Neural cell (in vitro differentiated cells): ENCODE measurements around the gene SPATA2.

Source experiments
- EP300 ChIP-seq: fragments of 450-650 bp; conservative IDR thresholded peaks from 2 replicates; pipeline ENCODE4 v1.6.1; 2014; ENCODE audit warnings: antibody characterized with exemption, mild to moderate bottlenecking, moderate library complexity; ENCODE audit not compliant: poor library complexity, severe bottlenecking
- EZH2 ChIP-seq: fragments of 200-600, 300-800 bp; shearing (Covaris generic), sonication (generic); IDR thresholded peaks from 2 replicates; pipeline ENCODE4 v1.6.1; 2014; ENCODE audit warnings: antibody characterized with exemption, low read length, borderline replicate concordance, mild to moderate bottlenecking; ENCODE audit not compliant: insufficient read depth, poor library complexity, severe bottlenecking
- MXI1 ChIP-seq: fragments of 450-650 bp; conservative IDR thresholded peaks from 2 replicates; pipeline ENCODE4 v1.6.1; 2014; ENCODE audit warnings: antibody characterized with exemption, mild to moderate bottlenecking; ENCODE audit not compliant: poor library complexity, severe bottlenecking
- RAD21 ChIP-seq: fragments of 450-650 bp; conservative IDR thresholded peaks from 2 replicates; pipeline ENCODE4 v1.6.1; 2014; ENCODE audit warnings: antibody characterized with exemption, mild to moderate bottlenecking, moderate library complexity
- REST ChIP-seq: IDR thresholded peaks from 2 replicates; pipeline ENCODE4 v1.6.1; 2012; ENCODE audit warnings: borderline replicate concordance
- SMC3 ChIP-seq: fragments of 450-650 bp; conservative IDR thresholded peaks from 2 replicates; pipeline ENCODE4 v1.6.1; 2014; ENCODE audit warnings: antibody characterized with exemption, mild to moderate bottlenecking, moderate library complexity; ENCODE audit not compliant: poor library complexity
- TF ChIP-seq, protein P1 (sequence below): fragments of 450-650 bp; IDR thresholded peaks from 2 replicates; pipeline ENCODE4 v1.5.1; 2014; ENCODE audit warnings: antibody characterized with exemption, mild to moderate bottlenecking, moderate library complexity; ENCODE audit not compliant: poor library complexity, severe bottlenecking

DNA sequence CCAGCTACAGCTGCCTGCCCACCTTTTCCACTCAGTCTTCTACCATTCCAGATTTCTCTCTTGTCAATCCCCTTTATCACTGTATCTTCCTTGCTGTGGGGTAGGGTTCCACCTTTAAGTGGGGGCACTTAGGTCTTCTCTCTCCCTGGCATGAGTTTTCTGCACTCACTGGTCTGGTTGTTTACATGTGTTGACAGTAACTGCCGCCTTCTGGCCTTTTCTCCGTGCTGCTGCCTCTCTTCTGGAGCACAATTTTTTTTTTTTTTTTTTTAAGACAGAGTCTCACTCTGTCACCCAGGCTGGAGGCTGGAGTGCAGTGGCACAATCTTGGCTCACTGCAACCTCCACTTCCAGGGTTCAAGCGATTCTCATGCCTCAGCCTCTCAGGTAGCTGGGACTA, 32.8 kb upstream of the SPATA2 start:
- TF ChIP-seq, protein P1, sequence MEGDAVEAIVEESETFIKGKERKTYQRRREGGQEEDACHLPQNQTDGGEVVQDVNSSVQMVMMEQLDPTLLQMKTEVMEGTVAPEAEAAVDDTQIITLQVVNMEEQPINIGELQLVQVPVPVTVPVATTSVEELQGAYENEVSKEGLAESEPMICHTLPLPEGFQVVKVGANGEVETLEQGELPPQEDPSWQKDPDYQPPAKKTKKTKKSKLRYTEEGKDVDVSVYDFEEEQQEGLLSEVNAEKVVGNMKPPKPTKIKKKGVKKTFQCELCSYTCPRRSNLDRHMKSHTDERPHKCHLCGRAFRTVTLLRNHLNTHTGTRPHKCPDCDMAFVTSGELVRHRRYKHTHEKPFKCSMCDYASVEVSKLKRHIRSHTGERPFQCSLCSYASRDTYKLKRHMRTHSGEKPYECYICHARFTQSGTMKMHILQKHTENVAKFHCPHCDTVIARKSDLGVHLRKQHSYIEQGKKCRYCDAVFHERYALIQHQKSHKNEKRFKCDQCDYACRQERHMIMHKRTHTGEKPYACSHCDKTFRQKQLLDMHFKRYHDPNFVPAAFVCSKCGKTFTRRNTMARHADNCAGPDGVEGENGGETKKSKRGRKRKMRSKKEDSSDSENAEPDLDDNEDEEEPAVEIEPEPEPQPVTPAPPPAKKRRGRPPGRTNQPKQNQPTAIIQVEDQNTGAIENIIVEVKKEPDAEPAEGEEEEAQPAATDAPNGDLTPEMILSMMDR: no peak
- TF ChIP-seq EP300: no peak
- TF ChIP-seq MXI1: no peak
- TF ChIP-seq REST: no peak
- no peak for TF ChIP-seq EZH2
- no peak for TF ChIP-seq RAD21
- TF ChIP-seq SMC3: no peak
